GM18505 (cell line): Measurements from ENCODE around the gene GMNC.

Experiments used
- ATAC-seq: cut with Tn5 transposase; IDR thresholded peaks from one replicate; pipeline ENCODE4 v1.9.1; 2021; ENCODE audit not compliant: unreplicated experiment
- POLR2A ChIP-seq: IDR thresholded peaks from 4 replicates; pipeline ENCODE4 v1.6.1; 2011; ENCODE audit warnings: borderline replicate concordance; ENCODE audit not compliant: insufficient read depth, insufficient read length; ENCODE audit errors: extremely low read depth

GMNC gene

DNA sequence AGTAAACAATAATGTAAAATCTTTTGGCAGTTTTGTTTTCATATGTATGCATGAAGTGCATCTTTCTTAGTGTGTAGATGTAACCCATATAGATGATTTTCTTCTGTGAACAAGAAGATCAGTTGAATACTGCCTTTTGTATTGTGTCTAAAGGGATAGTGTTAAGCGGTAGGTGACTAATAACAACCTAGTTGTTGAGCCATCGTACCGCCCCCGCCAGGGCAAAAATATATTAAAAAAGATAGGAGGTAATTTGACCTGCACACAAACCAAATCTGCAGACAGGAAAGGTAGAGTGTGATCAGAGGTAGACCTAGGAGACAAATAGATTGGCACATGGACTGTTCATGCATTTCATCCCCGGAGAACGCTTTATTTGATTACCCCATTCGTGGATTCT is 3.3 kb upstream of the GMNC start:
- no peak for TF ChIP-seq POLR2A
- ATAC-seq: no peak

DNA sequence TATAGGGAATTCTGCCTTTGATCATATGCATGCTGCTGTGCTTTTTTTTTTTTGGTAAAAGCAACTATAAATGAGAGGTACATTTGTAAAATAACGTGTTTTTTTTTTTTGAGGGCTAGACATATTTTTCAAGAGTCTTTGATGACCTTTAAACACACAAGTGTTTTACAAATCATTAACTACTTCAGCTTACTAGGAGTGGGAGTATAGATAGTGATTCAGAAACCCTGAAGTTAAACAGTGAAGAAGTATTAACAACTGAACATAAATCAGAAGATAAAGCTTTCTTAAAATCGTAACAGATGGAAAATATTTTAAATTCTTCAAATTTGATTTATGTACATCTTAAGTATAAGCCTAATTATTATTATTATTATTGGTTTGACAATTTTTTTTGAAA is 2.9 kb upstream of the GMNC start:
- ATAC-seq: no peak
- no peak for TF ChIP-seq POLR2A

DNA sequence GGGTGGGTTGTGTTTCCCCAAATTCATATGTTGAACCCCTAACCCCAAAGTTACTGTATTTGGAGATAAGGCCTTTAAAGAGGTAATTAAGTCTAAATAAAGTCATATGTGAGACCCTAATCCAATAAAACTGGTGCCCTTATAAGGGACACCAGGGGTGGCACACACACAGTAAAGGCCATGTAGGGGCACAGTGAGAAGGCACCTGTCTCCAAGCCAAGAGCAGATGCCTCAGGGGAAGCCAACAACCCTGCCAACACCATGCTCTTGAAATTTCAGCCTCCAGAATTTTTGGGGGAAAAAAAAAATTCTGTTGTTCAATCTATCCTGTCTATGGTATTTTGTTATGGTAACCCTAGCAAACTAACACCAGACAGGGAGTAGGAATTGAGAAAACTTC is 1.5 kb upstream of the GMNC start:
- ATAC-seq: no peak
- no peak for TF ChIP-seq POLR2A

DNA sequence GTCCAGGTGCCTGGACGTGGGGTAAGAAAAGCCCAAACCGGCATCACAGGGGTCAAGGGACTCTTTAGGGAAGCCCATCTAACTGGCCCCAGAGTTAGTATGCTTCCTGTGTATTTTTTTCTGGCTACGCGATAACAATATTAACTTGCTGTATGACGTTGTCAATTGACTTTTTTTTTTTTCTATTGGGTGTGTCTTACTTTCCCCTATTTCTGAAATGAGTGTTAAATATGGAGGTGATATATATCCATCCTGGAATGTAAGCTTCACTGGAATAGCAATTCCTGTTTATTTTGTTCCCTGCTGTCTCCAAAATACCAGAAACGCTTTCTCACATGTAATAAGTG is 598 bp upstream of the GMNC start:
- no peak for TF ChIP-seq POLR2A
- ATAC-seq: no peak

DNA sequence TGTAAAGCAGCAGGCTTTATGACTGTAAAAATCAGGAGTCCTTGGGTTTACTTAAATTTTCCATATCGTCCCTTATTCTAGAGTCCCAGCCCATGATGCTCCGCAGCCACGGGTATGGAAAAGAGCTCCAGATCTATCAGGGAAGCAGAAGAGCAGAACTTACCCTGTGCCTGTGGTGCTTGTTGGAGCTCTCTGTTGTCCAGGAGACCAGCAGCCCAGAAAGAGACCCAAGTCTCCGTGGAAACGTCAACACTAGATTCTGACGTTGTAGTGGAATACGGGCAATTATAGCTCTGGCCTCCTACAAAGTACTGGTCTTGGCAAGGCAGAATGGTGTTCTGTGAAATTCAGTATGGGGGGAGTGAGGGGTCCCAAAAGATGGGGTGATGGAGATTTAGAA is 2.0 kb downstream of the GMNC start:
- no peak for TF ChIP-seq POLR2A
- no peak for ATAC-seq

DNA sequence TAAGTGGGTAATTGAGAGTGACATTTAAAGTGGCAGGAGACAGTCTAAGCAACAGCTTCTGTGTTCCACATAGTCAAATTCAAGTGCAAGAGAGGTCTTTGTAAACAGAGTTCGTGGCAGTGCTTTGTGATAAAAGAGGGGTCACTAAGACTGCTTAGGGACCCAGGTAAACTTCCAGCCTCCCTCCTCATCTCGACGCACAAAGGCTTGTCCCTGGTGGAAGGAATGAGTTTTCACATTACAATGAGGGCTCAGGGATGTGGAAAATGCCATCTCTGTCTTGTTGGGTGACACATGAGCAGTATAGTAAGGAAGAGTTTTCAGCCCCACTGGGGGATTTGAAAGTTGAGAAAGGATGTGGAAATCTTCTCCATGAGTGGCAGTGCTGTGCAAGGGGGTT is 7.3 kb downstream of the GMNC start:
- no peak for ATAC-seq
- TF ChIP-seq POLR2A: no peak

DNA sequence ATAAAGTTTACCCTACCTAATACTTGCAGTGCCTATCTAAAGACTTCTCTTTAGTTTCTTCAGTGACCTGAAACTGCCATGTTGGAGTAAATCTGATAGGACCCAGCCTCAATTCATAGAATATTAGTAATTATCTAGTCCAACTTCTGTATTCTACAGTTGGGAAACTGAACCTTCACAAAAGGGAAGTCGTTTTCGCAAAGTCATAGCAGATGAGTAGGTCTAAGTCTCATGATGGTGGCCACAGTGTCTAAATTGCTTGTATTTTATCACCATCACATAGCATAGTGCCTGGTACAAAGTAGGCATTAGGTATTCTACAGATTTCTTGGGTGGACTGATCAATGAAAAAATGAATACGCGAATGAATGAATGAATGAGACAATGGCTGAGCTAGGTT is 8.4 kb downstream of the GMNC start:
- no peak for TF ChIP-seq POLR2A
- no peak for ATAC-seq

DNA sequence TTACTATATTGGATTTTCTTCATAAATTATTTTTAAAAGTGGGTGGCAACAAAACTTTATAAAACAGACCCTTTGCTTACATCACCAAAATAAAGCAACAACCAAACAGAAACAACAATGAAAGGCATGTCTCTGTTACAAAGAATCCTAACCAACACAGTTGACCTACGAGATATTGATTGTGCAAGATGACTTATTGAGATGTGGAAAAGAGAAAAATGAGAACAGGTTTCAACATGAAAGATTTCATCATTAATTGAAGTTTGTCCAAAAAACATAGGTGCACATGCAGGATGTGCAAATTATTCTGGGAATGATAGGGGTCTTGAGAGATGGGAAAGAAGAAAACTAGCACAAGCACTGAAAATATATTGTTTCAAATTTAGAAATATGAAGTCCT is 9.0 kb downstream of the GMNC start:
- no peak for ATAC-seq

DNA sequence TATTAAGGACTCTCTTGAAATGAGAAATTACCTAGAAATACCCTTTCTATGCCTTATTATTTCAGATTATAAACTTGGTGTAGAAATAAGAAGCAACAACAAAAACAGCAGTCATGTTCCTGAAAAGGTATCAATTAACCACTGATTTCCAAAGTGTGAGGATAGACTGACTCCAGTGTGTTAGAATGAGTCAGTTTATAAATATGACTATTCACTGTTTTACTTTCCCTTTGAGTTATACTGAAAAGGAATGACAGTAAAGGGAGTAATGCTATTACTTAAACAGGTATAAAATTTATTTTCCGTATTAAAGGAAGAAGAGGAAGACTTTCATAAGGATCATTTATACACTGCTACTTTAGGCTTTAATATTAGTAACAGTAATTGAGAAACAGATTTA is 12.9 kb downstream of the GMNC start:
- no peak for ATAC-seq
- TF ChIP-seq POLR2A: no peak

More for the DNA sequence above, 9.0 kb downstream of the GMNC start:
- no peak for TF ChIP-seq POLR2A

DNA sequence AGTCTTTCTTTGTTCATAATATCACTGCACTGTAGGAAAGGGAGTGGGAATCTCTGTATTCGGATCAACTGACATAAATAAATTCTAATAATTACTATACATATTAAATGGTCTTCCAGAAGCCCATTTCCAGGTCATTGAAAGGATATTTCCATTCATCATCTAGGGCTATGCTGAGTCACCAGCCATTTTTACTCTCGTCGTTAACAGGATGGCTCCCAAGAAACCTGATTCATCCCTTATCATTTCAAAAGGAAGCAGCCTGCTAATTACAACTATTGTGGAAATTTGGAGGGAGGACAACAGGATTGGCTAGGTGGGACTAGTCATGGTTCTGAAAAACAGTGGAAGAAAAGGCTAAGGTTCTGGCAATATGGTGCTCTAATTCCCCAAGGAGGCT is 13.6 kb downstream of the GMNC start:
- no peak for ATAC-seq
- TF ChIP-seq POLR2A: no peak

DNA sequence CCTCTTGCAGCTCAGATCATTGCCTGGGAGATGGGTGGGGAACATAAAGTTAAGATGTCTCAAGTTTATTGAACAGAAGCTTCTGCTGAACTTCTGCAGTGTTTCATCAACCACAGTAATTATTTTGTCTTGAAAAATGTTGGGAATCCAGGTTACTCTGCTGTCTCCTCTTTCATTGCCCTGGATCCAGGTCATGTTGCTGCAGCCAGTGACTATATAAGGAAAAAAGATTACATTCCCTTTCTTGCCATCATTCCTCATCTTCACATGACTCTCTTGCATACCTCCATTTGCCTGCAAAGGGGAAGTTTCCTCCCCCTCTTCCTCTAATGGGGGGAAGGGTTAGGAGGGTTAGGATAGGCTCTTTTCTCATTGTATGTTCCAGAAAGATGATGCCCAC is 15.1 kb downstream of the GMNC start:
- no peak for TF ChIP-seq POLR2A
- no peak for ATAC-seq

DNA sequence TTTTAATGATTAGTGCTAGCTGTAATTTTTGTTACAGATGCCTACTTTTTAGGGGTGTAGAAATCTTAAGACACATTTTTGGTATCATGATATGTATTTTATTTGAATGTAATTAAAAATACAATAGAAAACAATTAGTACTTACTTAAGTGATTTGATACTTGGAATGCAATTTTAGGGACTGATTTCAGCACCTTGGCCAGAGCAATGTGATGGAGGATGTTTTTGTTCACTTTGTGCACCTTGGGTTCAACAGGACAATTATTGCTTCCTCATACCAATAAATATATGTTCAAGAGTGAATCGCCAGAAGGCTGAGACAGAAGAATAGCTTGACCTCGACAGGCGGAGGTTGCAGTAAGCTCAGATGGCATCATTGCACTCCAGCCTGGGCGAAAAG is 22.3 kb downstream of the GMNC start:
- no peak for TF ChIP-seq POLR2A
- no peak for ATAC-seq

DNA sequence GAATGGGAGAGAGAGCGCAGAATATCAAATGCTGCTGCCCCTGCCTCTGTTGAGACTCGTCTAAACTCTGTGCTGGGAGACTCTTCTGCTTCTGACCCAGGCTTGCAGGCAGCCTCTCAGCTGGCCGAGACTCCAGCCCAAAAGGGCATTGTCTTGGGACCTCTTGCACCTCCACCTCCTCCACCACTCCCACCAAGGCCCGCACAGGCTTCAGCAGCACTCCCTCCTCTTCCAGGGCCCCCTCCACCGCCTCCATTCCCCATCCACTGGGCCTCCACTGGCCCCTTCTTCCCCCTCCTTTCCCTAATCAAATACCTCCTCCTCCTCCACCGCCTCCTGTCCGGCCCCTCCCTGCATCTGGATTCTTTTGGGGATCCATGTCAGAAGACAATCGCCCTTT is 31.3 kb downstream of the GMNC start:
- no peak for ATAC-seq
- TF ChIP-seq POLR2A: no peak

DNA sequence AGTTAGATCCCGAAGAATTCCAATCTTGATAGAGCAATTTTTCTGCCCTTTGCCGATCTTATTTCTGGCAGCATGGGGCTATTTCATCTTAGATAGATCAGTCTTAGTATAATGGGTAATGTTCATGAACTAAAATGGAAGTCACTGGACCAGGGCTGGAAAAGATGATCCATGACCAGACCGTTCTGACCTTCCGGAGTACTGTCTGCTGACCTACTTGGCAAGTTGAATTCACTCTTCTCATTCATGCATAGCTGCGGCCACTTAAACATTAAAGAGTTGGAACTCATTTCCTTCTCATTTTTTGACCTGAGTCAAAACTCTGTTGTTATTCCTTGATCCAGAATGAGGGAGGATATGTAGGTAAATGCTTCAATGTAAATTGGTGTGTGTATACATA is 32.5 kb downstream of the GMNC start:
- TF ChIP-seq POLR2A: no peak
- no peak for ATAC-seq

DNA sequence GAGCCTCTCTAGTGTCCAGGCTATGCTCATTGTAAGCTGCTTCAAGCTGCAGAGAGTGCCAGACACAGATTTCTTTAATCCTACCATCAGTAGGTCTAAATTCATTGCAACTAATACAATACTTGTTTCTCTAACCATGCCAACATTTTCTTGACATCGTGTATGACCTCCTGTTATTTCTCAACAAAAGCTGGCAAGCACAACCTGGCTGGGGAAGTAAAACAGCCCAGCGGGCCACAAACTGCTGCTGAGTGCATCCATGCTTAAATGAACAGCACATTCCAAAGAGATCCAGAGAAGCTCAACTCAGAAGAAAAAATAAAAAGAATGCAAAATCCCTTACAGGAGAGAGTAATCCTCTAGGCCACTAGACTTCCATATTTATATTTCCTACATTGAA is 36.5 kb downstream of the GMNC start:
- ATAC-seq: no peak
- no peak for TF ChIP-seq POLR2A
